Spinal cord (tissue), 10 donors: ENCODE measurements around the gene ENO2. TPM values are rescaled to one million over a fixed set of nuclear protein-coding genes. Genes with fewer than 3 reads are reported as not detected.

Experiments
- DNase-seq, 6 donors: peaks; one replicate each; pipeline versions ENCODE4 v3.0.0 to v3.0.0-alpha.2; 2013 to 2015; ENCODE audit warnings: low spot score in 6 of 6, low read depth in 4 of 6
- H3K27ac ChIP-seq: one replicate; pipeline ENCODE4 v1.5.1; 2013; ENCODE audit warnings: low read depth, low read length, control low read depth
- H3K27me3 ChIP-seq: one replicate; pipeline ENCODE4 v1.6.1; 2013; ENCODE audit warnings: low read length; ENCODE audit not compliant: control insufficient read depth, insufficient read depth
- H3K36me3 ChIP-seq: one replicate; pipeline ENCODE4 v1.6.1; 2013; ENCODE audit warnings: low read length; ENCODE audit not compliant: control insufficient read depth, insufficient read depth
- H3K4me1 ChIP-seq: one replicate; pipeline ENCODE4 v1.6.1; 2013; ENCODE audit warnings: low read length; ENCODE audit not compliant: control insufficient read depth, insufficient read depth
- H3K4me3 ChIP-seq: one replicate; pipeline ENCODE4 v1.5.1; 2013; ENCODE audit warnings: low read depth, low read length, control low read depth
- H3K9me3 ChIP-seq: one replicate; pipeline ENCODE4 v1.6.1; 2013; ENCODE audit warnings: low read length; ENCODE audit not compliant: control insufficient read depth, insufficient read depth
- WGBS: methylation state at CpG from one replicate; pipeline ENCODE4 v1.1.5; 2013; ENCODE audit warnings: missing lambda C conversion rate; ENCODE audit not compliant: insufficient coverage; 5-methylcytosine and 5-hydroxymethylcytosine counted together
- polyA plus RNA-seq, 2 donors: library from polyadenylated mRNA; unstranded; fragments of 120-200 nt; gene quantifications; one replicate each; pipeline ENCODE4 v1.2.1, GENCODE V29; 2013; ENCODE audit not compliant: insufficient read length in 2 of 2
- total RNA-seq, 2 donors: library from RNA; depleted of rRNA in 1 of 2; stranded (reverse); fragments of 120-200 nt in 1 of 2; fragments of >200 nt in 1 of 2; gene quantifications; one replicate each; pipeline versions ENCODE4 v1.2.3 to v1.2.4, GENCODE V29; 2013 to 2014
- donor health status: healthy.

Gene ENO2
- total and polyA plus RNA-seq, 4 donors: 118 to 640 (median 461) TPM

GRCh38 chr12:6909421-6910145 lies 4.8 kb upstream of the ENO2 start:
- Histone ChIP-seq H3K27me3 (no peaks in the 10 kb centered on the region), H3K27ac (no peak overlapping the region), H3K4me3 (no peak overlapping the region), H3K9me3 (no peaks in the 10 kb centered on the region), H3K36me3 (peaks cover 5% of the 10 kb centered on the region), H3K4me1 (peaks cover 29% of the 10 kb centered on the region)
- WGBS: 97% methylated on average over 2 of the region's 4 CpGs
- peak in 1 of 6 donors; percentile 1 for DNase-seq

GRCh38 chr12:6912164-6912935 lies 2.0 kb upstream of the ENO2 start:
- H3K4me1 ChIP-seq: peaks cover 47% of the 10 kb centered on the region
- H3K36me3 ChIP-seq: peaks cover 20% of the 10 kb centered on the region
- peak in 1 of 6 donors; percentile 1 for DNase-seq
- no peak overlapping the region for H3K4me3 ChIP-seq
- H3K27me3 ChIP-seq: no peaks in the 10 kb centered on the region
- WGBS: 89% methylated on average over 13 of the region's 15 CpGs
- H3K9me3 ChIP-seq: no peaks in the 10 kb centered on the region
- H3K27ac ChIP-seq: no peak overlapping the region

GRCh38 chr12:6914947-6915788 lies 788 bp downstream of the ENO2 start:
- peak in 2 of 6 donors; percentile 65 to 76 for DNase-seq

GRCh38 chr12:6915789-6916285 lies 1.5 kb downstream of the ENO2 start:
- Histone ChIP-seq H3K27ac (no peak overlapping the region), H3K27me3 (no peaks in the 10 kb centered on the region), H3K4me1 (peaks cover 48% of the 10 kb centered on the region), H3K9me3 (no peaks in the 10 kb centered on the region), H3K4me3 (peak overlapping the region; percentile 51), H3K36me3 (peaks cover 44% of the 10 kb centered on the region)
- no peak for DNase-seq
- 83% methylated on average over 10 of the region's 14 CpGs for WGBS

More at GRCh38 chr12:6914947-6915788, 788 bp downstream of the ENO2 start:
- peaks cover 43% of the 10 kb centered on the region for H3K36me3 ChIP-seq
- no peaks in the 10 kb centered on the region for H3K27me3 ChIP-seq
- peak overlapping the region; percentile 51 for H3K4me3 ChIP-seq
- WGBS: 8% methylated on average over 10 of the region's 29 CpGs
- H3K27ac ChIP-seq: peak overlapping the region; percentile 26
- H3K4me1 ChIP-seq: peaks cover 48% of the 10 kb centered on the region
- no peaks in the 10 kb centered on the region for H3K9me3 ChIP-seq

GRCh38 chr12:6916426-6917200 lies 2.2 kb downstream of the ENO2 start:
- Histone ChIP-seq H3K27me3 (no peaks in the 10 kb centered on the region), H3K4me1 (peaks cover 48% of the 10 kb centered on the region), H3K36me3 (peaks cover 51% of the 10 kb centered on the region), H3K4me3 (no peak overlapping the region), H3K27ac (no peak overlapping the region), H3K9me3 (no peaks in the 10 kb centered on the region)
- DNase-seq: no peak
- 88% methylated on average over 9 of the region's 11 CpGs for WGBS

GRCh38 chr12:6917491-6918231 lies 3.3 kb downstream of the ENO2 start:
- peaks cover 61% of the 10 kb centered on the region for H3K36me3 ChIP-seq
- H3K27me3 ChIP-seq: no peaks in the 10 kb centered on the region
- no peak overlapping the region for H3K4me3 ChIP-seq
- H3K27ac ChIP-seq: no peak overlapping the region
- H3K4me1 ChIP-seq: peaks cover 50% of the 10 kb centered on the region
- DNase-seq: peak in 1 of 6 donors; percentile 0
- no peaks in the 10 kb centered on the region for H3K9me3 ChIP-seq
- 84% methylated on average over 13 of the region's 14 CpGs for WGBS

- no peaks in the 10 kb centered on the region for H3K27me3 ChIP-seq
- H3K4me1 ChIP-seq: peaks cover 47% of the 10 kb centered on the region
- 62% methylated on average over 4 of the region's 7 CpGs for WGBS
- no peak overlapping the region for H3K4me3 ChIP-seq
- no peak for DNase-seq
- H3K36me3 ChIP-seq: peaks cover 70% of the 10 kb centered on the region
- no peaks in the 10 kb centered on the region for H3K9me3 ChIP-seq
- no peak overlapping the region for H3K27ac ChIP-seq
These were observed 5.2 kb downstream of the ENO2 start for GRCh38 chr12:6919588-6919987.

GRCh38 chr12:6921539-6921938 lies 7.2 kb downstream of the ENO2 start:
- 69% methylated on average over 6 of the region's 7 CpGs for WGBS
- DNase-seq: no peak
- Histone ChIP-seq H3K27me3 (no peaks in the 10 kb centered on the region), H3K9me3 (no peaks in the 10 kb centered on the region), H3K27ac (no peak overlapping the region), H3K4me1 (peaks cover 47% of the 10 kb centered on the region), H3K36me3 (peaks cover 62% of the 10 kb centered on the region), H3K4me3 (no peak overlapping the region)
